Hematopoietic multipotent progenitor cell treated with erythropoietin and hydrocortisone succinate and interleukin-3 and kit ligand, for 6 days (in vitro differentiated cells): ENCODE results near the gene GRK2.

ENCODE experiments used
- DNase-seq: peaks from one replicate; pipeline ENCODE4 v3.0.0-alpha.2; 2015

The GRK2 gene

DNA sequence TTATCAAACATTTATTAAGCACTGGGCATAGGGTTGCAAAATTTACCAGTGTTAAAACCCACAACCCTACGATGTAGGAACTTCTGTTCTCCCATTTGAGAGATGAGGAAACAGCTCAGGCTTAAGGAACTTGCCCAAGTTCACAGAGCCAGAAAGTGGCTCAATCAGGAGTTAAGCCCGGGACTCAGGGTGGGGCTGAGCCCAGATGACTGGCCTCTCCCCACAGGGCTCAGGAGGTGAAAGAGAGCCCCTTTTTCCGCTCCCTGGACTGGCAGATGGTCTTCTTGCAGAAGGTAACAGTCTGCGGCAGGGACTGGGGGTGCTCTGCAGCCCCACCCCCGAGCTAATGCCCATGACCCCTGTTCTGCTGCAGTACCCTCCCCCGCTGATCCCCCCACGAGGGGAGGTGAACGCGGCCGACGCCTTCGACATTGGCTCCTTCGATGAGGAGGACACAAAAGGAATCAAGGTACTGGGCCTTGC, 17.2 kb downstream of the GRK2 start:
- peak; percentile 70 for DNase-seq

DNA sequence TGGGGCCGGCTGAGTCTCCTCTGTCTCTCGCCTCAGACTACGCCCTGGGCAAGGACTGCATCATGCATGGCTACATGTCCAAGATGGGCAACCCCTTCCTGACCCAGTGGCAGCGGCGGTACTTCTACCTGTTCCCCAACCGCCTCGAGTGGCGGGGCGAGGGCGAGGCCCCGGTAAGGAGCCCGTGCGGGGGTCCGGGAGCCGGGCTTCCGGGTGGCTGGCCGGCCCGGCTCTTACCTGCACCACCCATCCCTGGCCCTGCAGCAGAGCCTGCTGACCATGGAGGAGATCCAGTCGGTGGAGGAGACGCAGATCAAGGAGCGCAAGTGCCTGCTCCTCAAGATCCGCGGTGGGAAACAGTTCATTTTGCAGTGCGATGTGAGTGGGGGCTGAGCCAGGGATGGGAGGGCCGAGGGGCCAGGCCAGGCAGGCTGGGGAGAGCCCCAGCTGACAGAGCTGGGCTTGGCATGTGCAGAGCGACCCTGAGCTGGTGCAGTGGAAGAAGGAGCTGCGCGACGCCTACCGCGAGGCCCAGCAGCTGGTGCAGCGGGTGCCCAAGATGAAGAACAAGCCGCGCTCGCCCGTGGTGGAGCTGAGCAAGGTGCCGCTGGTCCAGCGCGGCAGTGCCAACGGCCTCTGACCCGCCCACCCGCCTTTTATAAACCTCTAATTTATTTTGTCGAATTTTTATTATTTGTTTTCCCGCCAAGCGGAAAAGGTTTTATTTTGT, 18.7 kb downstream of the GRK2 start:
- no peak for DNase-seq

DNA sequence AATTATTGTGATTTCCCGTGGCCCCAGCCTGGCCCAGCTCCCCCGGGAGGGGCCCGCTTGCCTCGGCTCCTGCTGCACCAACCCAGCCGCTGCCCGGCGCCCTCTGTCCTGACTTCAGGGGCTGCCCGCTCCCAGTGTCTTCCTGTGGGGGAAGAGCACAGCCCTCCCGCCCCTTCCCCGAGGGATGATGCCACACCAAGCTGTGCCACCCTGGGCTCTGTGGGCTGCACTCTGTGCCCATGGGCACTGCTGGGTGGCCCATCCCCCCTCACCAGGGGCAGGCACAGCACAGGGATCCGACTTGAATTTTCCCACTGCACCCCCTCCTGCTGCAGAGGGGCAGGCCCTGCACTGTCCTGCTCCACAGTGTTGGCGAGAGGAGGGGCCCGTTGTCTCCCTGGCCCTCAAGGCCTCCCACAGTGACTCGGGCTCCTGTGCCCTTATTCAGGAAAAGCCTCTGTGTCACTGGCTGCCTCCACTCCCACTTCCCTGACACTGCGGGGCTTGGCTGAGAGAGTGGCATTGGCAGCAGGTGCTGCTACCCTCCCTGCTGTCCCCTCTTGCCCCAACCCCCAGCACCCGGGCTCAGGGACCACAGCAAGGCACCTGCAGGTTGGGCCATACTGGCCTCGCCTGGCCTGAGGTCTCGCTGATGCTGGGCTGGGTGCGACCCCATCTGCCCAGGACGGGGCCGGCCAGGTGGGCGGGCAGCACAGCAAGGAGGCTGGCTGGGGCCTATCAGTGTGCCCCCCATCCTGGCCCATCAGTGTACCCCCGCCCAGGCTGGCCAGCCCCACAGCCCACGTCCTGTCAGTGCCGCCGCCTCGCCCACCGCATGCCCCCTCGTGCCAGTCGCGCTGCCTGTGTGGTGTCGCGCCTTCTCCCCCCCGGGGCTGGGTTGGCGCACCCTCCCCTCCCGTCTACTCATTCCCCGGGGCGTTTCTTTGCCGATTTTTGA, 19.5 kb downstream of the GRK2 start:
- no peak for DNase-seq

DNA sequence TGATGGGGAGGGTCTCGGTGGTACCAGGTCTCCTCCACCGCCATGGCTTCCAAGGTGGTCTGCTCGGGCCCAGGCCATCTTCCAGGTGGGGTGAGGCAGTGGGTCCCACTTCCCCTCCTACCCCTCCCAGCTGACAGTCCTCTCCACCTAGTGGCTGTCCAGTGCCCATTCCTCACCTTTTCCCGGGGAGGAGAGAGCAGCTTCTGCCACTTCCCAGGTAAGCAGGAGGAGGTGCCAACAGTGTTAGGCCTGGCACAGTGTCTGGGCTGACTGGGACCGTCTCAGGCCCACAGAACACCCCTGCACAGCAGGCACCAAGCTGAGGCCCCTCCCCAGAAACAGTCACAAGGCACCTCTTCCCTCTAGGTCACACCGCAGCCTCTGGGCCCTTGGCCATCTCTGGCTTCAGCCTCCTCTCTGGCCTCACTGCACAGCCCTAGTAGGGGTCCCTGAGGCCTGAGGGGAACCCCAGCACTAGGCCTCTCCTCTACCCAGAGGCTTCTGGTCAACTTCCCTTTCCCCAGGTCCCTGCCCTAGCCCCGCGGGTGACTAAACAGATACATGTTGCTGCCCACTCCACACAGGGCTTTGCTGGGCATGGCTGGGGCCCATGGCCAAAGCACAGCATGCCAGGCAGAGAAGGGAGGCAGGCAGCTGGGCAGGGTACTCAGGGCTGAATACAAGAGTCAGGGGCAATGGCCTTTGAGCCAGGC, 20.5 kb downstream of the GRK2 start:
- DNase-seq: peak; percentile 49

DNA sequence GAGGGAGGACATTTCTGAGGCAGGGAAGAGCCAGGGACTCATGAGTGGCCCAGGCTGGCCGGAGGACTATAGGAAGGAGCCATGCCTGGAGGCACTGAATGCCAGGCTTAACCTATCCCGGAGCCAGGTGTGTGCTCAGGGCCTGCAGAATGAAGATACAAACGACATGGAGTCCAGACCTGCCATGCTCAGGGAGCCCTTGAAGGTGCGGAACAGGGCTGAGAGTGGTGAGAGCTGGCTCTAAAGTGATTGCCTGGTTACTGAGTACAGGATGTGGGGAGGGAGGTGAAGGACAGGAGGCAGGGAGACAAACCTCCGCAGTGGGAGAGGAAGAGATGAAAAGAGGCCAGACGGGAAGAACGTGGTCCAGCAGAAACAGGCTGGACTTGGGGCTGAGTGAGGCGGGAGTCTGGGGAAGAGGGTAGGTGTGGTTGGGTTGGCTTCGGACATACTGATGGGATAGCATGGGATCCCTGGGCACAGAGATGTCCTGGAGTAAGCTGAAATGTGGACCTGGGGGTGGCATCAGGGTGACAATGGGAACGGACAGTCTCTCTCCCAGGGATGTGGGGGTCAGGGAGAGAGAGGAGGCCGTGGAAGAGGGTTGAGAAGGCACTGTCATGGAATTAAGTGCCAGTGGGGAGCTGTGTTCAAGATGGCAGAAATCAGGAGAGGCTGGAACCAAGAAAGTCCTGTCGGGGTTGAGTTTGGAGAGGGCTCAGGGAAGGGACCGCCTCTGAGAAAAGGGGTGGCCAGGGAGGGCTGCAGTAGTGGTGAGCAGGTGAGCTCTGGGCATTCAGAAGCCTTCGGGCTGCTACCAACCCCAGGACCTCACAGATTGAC, 21.3 kb downstream of the GRK2 start:
- DNase-seq: peak; percentile 51

DNA sequence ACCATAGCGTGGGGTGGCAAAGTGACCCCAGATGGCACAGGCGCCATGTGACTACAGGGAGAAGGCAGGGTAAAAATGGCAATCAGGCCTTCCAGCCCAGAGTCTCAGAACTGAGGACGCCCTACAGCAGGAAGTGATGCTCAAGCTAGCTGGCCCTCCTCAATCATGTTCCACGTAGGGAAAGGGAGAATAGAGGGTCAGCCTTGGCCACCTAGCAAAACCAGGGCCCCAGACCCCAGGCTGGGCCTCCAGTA, 21.9 kb downstream of the GRK2 start:
- DNase-seq: no peak

DNA sequence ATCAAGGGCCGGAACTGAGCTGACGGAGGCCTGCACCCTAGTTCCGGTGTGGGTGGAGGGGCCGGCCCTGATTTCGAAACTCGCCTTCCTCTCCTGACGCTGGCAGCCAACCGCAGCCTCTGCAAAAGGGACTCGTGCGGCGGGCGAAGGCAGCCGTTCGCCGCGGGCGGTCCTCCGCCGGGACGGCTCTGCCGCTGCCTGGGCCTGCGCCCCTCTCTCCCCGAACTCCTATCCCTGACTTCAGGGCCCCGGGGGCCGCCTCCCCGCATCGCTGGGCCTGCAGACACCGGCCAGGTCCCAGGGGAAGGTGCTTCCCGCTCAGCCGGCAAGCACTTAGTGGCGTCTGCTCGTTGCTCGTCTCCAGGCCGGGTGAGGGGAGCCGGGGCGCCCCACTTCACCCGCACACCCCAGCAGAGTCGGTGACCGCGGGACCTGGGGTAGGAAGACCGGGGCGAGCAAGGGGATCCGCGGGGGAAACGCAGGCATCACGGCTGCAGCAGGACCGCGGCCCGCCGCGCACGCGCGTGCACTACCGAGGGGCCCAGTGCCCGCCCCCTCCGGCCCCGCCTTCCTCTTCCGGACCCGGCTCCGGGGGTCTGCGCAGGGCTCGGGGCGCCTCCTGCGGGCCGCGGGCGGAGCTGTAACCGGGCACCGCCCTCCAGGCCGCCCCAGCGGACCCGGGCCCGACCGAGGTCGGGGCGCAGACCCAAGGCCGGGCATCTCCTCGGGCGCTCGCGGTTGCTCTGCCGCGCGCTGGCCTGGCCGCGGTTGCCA, 22.4 kb downstream of the GRK2 start:
- peak; percentile 95 for DNase-seq

DNA sequence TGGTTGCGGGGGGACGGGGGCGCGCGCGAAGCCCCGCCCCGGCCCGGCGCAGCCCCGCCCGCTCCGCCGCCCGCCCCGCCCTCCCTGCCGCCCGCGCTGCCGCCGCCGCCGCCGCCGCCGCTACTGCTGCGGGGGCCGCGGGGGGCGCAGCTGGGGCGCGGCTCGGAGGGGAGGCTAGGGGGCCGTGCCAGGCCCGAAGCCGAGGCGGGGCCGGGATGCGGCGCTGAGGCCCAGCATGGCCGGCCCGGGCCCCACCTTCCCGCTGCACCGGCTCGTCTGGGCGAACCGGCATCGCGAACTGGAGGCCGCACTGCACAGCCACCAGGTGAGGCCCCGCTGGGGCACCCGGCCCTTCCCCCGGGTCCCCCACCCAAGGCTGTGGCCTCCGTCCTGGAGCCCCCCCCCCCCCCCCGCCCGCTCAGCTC, 23.0 kb downstream of the GRK2 start, which contains the start of gene ANKRD13D:
ANKRD13D (plus strand) TSS at position 78 of the 425 bp plus-strand sequence; CDS start at position 236, 158 bp downstream.
- no peak for DNase-seq

DNA sequence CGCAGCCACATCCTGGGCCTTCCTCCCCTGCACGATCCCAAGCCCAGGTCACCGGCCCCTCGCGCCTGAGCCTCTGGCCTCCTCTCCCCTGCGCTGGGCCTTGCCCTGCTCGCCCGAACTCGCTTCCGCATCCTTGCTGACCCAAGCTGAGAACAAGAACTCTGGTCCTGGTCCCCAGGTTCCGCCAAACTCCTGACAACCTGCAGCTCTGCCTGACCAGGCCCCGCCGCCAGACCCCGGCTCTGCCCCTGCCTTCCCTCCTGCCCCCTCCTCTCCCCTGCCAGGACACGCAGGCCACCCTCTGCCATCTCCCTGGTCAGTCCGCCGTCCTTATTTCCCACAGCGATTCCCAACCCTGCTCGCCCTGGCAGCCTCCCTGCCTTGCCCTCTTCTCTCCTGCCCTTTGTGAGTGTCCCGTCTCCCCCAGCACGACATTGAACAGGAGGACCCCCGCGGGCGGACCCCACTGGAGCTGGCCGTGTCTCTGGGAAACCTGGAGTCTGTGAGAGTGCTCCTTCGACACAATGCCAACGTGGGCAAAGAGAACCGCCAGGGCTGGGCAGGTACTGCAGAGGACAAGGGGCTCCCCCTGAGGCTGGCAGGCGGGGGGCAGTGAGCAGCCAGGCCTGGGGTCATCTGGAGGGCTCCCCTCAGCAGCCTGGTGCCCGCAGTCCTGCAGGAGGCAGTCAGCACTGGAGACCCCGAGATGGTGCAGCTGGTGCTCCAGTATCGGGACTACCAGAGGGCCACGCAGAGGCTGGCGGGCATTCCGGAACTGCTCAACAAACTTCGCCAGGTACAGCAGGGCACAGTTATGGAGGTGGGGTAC, 23.6 kb downstream of the GRK2 start:
- peak; percentile 42 for DNase-seq

DNA sequence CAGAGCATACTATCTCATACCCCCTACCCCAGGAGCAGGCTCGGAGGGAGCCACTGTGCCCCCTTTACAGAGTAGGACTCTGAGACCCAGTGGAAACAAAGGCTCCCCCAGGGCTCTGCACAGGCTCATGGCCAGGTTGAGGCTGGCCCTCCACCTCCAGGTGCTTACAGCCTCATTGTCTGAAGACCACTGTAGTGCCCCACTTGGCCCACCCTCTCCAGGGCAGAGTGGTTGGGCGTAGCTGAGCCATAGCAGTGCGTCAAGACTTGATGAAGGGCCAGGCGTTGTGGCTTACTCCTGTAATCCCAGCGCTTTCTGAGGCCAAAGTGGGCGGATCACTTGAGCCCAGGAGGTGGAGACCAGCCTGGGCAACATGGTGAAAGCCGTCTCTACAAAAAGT, 24.5 kb downstream of the GRK2 start:
- DNase-seq: no peak

DNA sequence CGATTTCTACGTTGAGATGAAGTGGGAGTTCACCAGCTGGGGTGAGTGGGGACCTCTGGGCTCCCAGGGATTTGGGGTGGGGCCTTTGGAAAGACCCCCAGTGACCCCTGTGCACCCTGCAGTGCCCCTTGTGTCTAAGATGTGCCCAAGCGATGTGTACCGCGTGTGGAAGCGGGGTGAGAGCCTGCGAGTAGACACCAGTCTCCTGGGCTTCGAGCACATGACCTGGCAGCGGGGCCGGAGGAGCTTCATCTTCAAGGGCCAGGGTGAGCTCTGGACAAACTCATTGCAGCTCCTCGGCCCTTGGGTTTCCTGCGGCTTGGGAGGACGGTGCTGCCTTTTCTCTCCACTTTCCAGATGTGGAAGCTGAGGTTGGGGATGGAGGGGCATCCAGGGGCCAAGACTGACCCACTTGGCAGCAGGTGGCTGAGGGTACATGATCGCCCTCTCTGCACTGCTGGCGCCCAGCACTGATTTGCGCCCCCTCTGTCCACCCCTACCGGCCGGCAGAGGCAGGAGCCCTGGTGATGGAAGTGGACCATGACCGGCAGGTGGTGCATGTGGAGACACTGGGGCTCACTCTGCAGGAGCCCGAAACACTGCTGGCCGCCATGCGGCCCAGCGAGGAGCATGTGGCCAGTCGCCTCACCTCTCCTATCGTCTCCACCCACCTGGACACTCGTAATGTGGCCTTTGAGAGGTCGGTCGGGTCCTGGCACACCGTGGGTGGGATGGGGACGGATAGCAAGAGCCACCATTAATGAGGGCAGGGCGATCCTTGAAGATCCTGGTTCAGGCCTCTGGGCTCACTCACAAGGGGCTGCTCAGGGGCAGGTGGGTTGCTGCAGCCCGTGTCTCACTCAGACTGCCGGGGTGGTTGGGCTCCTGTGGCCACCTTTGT, 25.5 kb downstream of the GRK2 start:
- DNase-seq: no peak

DNA sequence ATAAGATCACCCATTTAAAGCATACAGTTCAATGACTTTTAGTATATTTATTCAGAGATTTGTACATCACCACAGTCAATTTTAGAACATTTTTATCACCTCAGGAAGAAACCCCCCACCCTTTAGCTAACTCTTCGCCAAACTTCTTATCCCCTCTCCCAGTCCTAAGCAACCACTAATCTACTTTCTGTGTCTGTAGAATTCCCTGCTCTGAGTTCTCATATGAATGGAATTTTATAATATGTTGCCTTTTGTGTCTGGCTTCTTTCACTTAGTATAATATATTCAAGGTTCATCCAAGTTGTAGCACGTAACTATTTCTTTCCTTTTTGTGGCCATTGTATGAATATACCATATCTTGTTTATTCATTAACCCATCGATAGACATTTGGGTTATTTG, 26.4 kb downstream of the GRK2 start:
- DNase-seq: no peak

DNA sequence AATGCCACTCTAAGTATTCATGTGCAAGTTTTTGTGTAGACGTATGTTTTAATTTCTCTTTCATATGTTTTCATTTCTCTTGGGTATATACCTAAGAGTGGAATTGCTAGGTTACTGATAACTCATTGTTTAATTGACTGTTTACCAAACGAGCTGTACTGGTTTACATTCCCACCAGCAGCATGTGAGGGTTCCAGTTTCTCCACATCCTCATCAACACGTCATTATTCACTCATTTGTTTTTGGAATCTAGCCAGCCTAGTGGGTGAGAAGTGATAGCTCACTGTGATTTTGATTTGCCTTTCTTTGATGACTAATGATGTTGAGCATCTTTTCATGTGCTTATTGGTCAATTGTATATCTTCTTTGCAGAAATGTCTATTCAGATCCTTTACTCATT, 26.8 kb downstream of the GRK2 start:
- peak; percentile 38 for DNase-seq

DNA sequence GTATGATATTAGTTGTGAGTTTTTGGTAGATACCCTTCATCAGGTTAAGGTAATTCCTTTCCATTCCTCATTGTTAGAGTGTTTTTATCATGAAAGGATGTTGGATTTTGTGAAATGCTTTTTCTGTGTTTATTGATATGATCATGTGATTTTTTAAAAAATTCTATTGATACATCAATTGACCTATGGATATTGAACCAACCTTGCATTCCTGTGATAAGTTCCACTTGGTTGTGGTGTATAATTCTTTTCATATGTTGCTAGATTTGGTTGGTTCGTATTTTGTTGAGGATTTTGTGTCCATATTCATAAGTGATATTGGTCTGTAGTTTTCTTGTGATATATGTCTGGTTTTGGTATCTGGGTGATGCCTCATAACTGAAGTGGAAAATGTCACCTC, 29.6 kb downstream of the GRK2 start:
- DNase-seq: peak; percentile 67

DNA sequence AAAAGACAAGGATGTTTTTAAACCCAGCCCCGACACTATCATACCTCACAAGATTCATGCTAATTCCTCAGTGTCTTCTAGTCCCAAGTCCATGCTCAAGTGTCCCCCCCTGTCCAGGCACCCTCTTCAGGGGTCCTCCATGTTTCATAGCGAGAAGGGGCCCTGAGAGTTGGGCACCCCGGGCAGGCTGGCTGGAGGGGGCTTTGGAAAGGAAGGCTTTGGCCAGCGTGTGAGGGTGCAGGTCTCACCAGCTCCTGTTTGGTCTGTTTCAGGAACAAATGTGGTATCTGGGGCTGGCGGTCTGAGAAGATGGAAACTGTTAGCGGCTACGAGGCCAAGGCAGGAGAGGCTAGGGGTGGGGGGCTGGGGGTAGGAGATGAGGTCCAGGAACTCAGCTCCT, 32.5 kb downstream of the GRK2 start:
- DNase-seq: no peak

DNA sequence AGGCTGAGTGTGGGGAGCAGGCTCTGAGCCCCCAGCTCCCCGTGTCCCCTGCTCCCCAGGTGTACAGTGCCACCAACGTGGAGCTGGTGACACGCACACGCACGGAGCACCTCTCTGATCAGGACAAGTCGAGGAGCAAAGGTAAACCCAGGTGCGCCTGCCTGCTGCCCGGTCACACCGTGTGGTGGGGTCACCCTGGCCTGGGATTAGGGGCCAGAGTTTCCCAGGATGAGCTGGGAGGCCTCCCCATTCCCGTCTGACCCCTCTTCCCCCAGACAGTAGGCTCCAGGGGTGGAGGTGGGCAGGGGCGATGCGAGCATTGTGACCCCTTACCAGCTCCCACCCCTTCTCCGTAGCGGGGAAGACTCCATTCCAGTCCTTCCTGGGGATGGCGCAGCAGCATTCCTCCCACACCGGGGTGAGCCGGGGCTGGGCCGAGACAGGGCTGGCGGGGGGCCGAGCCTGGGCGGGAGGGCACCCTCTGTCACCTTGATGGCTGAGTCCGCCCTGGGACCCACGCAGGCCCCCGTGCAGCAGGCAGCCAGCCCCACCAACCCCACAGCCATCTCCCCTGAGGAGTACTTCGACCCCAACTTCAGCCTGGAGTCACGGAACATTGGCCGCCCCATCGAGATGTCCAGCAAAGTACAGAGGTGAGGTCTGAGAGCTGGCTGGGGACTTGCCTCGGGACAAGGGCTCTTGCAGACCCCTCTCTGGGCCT, 33.4 kb downstream of the GRK2 start:
- no peak for DNase-seq

DNA sequence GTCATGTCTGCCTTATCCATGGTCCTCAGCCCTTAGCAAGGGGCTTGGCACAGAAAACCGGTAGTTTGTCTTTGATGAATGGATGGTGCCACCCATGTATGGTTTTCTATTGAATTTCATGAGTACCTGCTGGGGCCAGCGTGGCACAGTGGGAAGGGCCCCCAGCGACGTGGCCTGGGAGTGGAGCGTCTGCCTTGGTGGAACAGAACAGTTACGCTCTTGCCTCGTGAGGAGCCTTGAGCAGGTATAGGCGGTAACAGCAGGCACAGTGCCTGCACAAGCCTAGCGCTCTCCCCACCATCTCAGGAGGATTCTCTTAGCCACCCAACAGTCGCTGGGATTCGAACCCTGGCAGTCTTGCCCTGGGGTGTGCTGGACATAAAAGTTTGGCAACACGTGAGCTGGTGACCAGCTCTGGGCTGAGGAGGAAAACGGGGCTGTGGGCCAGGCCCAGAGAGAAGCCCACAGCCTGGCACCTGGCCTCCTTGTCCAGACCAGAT, 34.0 kb downstream of the GRK2 start:
- DNase-seq: no peak

DNA sequence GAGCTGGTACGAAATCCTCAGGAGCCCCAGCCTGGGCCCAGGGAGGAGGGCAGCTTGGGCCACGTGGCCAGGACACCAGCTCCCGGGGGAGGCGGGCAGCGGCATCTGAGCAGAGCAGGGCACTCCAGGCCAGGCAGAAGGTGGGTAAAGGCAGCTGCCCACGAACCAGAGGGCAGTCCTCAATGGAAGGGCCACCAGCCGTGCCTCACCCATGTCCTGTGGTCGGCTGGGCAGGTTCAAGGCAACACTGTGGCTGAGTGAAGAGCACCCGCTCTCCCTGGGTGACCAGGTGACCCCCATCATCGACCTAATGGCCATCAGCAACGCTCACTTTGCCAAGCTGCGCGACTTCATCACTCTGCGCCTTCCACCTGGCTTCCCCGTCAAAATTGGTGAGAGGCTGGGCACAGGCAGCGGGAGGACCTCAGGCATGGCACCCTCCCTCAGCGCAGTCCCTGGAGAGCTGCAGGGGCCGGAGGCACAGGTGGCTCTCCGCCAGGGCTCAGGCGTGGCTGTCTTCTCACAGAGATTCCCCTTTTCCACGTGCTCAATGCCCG, 34.6 kb downstream of the GRK2 start:
- no peak for DNase-seq
